ENCODE measurements around the gene DCTD. TPM values are rescaled to one million over a fixed set of nuclear protein-coding genes. Genes with fewer than 3 reads are reported as not detected.
A peak's percentile ranks its signal among the peaks of the same experiment; 100 is the strongest.

DCTD gene
- total RNA-seq (2016; rRNA removed; fragmentation: Illumina TruSeq; extraction: Trizol), result 67.2 and 85.1 TPM in 2 replicates
- 93.2 and 97.9 TPM in 2 replicates for total RNA-seq (2016; cell fraction: cytosol; rRNA removed; fragmentation: Illumina TruSeq; extraction: Trizol; ENCODE audit: low read depth)
- total RNA-seq (2016; cell fraction: insoluble cytoplasmic fraction; rRNA removed; fragmentation: Illumina TruSeq; extraction: Trizol), result 65.6 and 88.0 TPM in 2 replicates
- total RNA-seq (2016; cell fraction: membrane; rRNA removed; fragmentation: Illumina TruSeq; extraction: Trizol), result 145 and 146 TPM in 2 replicates
- 60.7 and 77.4 TPM in 2 replicates for total RNA-seq (2016; cell fraction: nucleus; rRNA removed; fragmentation: Illumina TruSeq; extraction: Trizol)
- polyA plus RNA-seq (2011; rRNA removed), result 94.2 and 95.3 TPM in 2 replicates
- 90.5 and 102 TPM in 2 replicates for polyA plus RNA-seq (2011; cell fraction: cytosol; rRNA removed)
- 153 and 172 TPM in 2 replicates for polyA plus RNA-seq (2011; cell fraction: nucleus; rRNA removed)
- 117 and 124 TPM in 2 replicates for polyA plus RNA-seq (2012)
- polyA plus RNA-seq (2016; cell fraction: cytosol; fragmentation: Illumina TruSeq; extraction: Trizol; ENCODE audit: low read depth), result 108 and 123 TPM in 2 replicates
- 93.0 and 99.9 TPM in 2 replicates for polyA plus RNA-seq (2016; cell fraction: insoluble cytoplasmic fraction; fragmentation: Illumina TruSeq; extraction: Trizol; ENCODE audit: low read depth)
- 161 and 166 TPM in 2 replicates for polyA plus RNA-seq (2016; cell fraction: membrane; fragmentation: Illumina TruSeq; extraction: Trizol; ENCODE audit: low read depth)
- polyA plus RNA-seq (2016; cell fraction: nucleus; fragmentation: Illumina TruSeq; extraction: Trizol; ENCODE audit: insufficient read depth, low read depth), result 128 and 143 TPM in 2 replicates
- polyA minus RNA-seq (2011; rRNA and poly(A)+ RNA removed; ENCODE audit: low replicate concordance), result 48.3 and 75.7 TPM in 2 replicates
- polyA minus RNA-seq (2011; cell fraction: cytosol; rRNA and poly(A)+ RNA removed), result 40.4 and 40.8 TPM in 2 replicates
- polyA minus RNA-seq (2011; cell fraction: nucleus; rRNA and poly(A)+ RNA removed), result 85.5 and 94.6 TPM in 2 replicates
- percentile 89 among the genes with signal in this experiment for Bru-seq, nascent RNA
- BruChase-seq, experiment 1, labeled RNA remaining after a 6-hour chase, result percentile 88 among the genes with signal in this experiment
- percentile 85 among the genes with signal in this experiment for BruChase-seq, experiment 2, labeled RNA remaining after a 2-hour chase
- long read RNA-seq, experiment 1, transcript DCTD-202 (6 exons, 1,972 nt), result minor isoform, 27 of 116 reads
- long read RNA-seq, experiment 1, transcript DCTD-213 (7 exons, 794 nt), result minor isoform, 5 of 116 reads
- long read RNA-seq, experiment 1, transcript DCTD-201 (6 exons, 1,931 nt), result major isoform, 53 of 116 reads
- long read RNA-seq, experiment 1, partial matches to known transcripts, result 15 of 116 reads
- long read RNA-seq, experiment 1, other reads (novel, unspliced or antisense), result 15 of 116 reads
- long read RNA-seq, experiment 2, transcript DCTD-202 (6 exons, 1,972 nt), result minor isoform, 21 of 141 reads
- long read RNA-seq, experiment 2, transcript DCTD-201 (6 exons, 1,931 nt), result major isoform, 67 of 141 reads
- long read RNA-seq, experiment 2, partial matches to known transcripts, result 18 of 141 reads
- long read RNA-seq, experiment 2, other reads (novel, unspliced or antisense), result 32 of 141 reads

DNA sequence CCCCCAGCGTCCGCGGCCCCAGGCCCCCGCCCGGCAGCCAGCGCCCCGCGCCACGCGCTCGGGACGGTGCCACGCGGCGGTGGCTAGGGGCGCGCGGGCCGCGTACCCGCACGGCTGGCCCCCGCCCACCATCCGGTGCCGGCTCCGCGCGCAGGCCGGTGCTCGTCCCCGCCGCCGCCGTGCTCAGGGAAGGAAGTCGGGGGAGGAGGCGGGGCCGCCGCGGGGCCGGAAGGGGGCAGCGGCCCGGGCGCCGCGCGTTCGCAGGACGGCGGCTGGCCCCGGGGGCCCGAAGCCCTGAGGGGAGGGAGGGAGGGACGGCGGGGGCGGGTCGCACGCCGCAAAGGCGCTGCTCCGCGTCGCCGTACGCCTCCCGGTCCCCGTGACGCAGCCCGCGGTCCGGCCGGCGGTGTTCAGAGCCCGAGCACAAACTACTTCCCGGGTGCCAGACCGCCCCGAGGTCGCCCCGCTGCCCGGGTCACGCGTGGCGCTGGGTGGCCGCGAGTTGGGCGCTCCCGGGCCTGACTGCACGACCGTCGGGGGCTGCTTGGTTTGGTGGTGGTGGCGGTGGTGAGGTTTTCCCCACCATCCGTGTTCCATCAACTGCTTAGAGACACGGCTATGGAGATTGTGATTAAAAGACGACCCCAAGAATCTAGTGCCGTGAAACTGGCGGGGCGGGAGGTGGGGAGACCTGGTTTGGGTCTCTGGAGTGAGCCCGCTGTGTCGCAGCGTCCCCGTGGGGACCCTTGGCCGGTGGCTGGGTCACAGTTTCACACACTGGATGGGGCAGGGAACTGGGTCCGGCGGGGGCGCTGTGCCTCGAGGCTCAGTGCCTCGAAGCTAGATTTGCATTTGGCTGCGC is at the start of gene DCTD:
TSS of gene DCTD (minus strand) at position 205 of the 862 bp plus-strand sequence. CDS start 1,818 bp downstream, outside the sequence.
- CTCF ChIA-PET (ENCODE audit: low intra/inter-chr PET ratio, low total read pairs), result interaction anchor here (1.1 kb wide), 1 partner anchor 8 kb away, joined by 3 read pairs; no protein-coding TSS in a partner anchor
- H2AFZ ChIP-seq (ENCODE audit: low read length), result no peak within 1 kb of the TSS
- intact Hi-C loops (cut with micrococcal nuclease; ENCODE audit: unreplicated experiment), result loop anchor here (1.0 kb wide), 1 partner anchor 19 kb away; no protein-coding TSS in a partner anchor
- peak within 1 kb of the TSS; percentile 98 for H3K9ac ChIP-seq (ENCODE audit: insufficient read depth, low read depth, low read length)
- H3K9me3 ChIP-seq (ENCODE audit: low read length), result no peaks in the 10 kb centered on the region
- peaks cover 74% of the 10 kb centered on the region for H3K4me1 ChIP-seq (ENCODE audit: insufficient read depth, low read length)
- ATAC-seq (peak; percentile 84), FAIRE-seq (peak; percentile 72), DNase-seq (ENCODE audit: low spot score) (peak; percentile 65)
- peak within 1 kb of the TSS; percentile 94 for H3K27ac ChIP-seq (ENCODE audit: extremely low read length, insufficient read depth, low read length)
- POLR2A ChIA-PET, result interaction anchor here (0.7 to 1.6 kb wide), 10 partner anchors 8 to 526 kb away, joined by 3 to 34 read pairs (median 5); no protein-coding TSS in a partner anchor
- H3K79me2 ChIP-seq (ENCODE audit: insufficient read depth, low read length), result peaks cover 31% of the 10 kb centered on the region
- H3K4me2 ChIP-seq (ENCODE audit: low read depth, low read length), result peak within 1 kb of the TSS; percentile 96
- no peaks in the 10 kb centered on the region for H4K20me1 ChIP-seq (ENCODE audit: insufficient read depth, low read length)
- peak within 1 kb of the TSS; percentile 76 to 87 (median 77) for H3K4me3 ChIP-seq (replicated peaks in 1 of 3; ENCODE audit: insufficient read depth in 1 of 3, low read depth in 2 of 3, low read length in 3 of 3)
- no peaks in the 10 kb centered on the region for H3K27me3 ChIP-seq (ENCODE audit: control insufficient read depth in 1 of 2, insufficient read depth in 2 of 2, low read length in 2 of 2)
- 0% methylated on average over 16 of the region's 106 CpGs for WGBS (ENCODE audit: low lambda C conversion rate)
- H3K36me3 ChIP-seq (replicated peaks in 1 of 2; ENCODE audit: control insufficient read depth in 1 of 2, insufficient read depth in 2 of 2, low read length in 2 of 2), result peaks cover 5 to 24% of the 10 kb centered on the region in 2 experiments
- BruUV-seq (replicated peaks), result TSS peak; percentile 92
- in situ Hi-C loops (cut with HindIII; ENCODE audit: extremely low pct_ligation_motif_present, low pct_unique_long_range_greater_than_20kb), result no loop called here
- peak; percentile 78 for TF ChIP-seq AGO2 (optimal IDR thresholded peaks at IDR 0.05; ENCODE audit: low read depth, low read length)
- TF ChIP-seq, protein P1, sequence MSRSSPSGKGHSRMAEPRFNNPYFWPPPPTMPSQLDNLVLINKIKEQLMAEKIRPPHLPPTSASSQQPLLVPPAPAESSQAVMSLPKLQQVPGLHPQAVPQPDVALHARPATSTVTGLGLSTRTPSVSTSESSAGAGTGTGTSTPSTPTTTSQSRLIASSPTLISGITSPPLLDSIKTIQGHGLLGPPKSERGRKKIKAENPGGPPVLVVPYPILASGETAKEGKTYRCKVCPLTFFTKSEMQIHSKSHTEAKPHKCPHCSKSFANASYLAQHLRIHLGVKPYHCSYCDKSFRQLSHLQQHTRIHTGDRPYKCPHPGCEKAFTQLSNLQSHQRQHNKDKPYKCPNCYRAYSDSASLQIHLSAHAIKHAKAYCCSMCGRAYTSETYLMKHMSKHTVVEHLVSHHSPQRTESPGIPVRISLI (CRISPR knock-in tag; IDR thresholded peaks at IDR 0.05; ENCODE audit: borderline replicate concordance), result no peak
- TF ChIP-seq ZNF232 (CRISPR knock-in tag; IDR thresholded peaks at IDR 0.05; ENCODE audit: borderline replicate concordance), result peak; percentile 39; the same call in 1 of the 2 replicates
- 0 out of 2 replicates have a peak, but pooled peaks have one; percentile 47 for TF ChIP-seq ZNF121 (CRISPR knock-in tag; IDR thresholded peaks at IDR 0.05)
- TF ChIP-seq ZFP36 (IDR thresholded peaks at IDR 0.05; ENCODE audit: borderline replicate concordance, low read depth, low read length, partially characterized antibody), result no peak
- TF ChIP-seq, protein P2, sequence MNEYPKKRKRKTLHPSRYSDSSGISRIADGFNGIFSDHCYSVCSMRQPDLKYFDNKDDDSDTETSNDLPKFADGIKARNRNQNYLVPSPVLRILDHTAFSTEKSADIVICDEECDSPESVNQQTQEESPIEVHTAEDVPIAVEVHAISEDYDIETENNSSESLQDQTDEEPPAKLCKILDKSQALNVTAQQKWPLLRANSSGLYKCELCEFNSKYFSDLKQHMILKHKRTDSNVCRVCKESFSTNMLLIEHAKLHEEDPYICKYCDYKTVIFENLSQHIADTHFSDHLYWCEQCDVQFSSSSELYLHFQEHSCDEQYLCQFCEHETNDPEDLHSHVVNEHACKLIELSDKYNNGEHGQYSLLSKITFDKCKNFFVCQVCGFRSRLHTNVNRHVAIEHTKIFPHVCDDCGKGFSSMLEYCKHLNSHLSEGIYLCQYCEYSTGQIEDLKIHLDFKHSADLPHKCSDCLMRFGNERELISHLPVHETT (CRISPR knock-in tag; conservative IDR thresholded peaks at IDR 0.05), result peak; percentile 40
- TF ChIP-seq ZMYM4 (CRISPR knock-in tag; IDR thresholded peaks at IDR 0.05), result peak; percentile 22; the same call in 1 of the 2 replicates
- TF ChIP-seq ZNF766 (CRISPR knock-in tag; IDR thresholded peaks at IDR 0.05; ENCODE audit: borderline replicate concordance), result no peak
- TF ChIP-seq, protein P3, sequence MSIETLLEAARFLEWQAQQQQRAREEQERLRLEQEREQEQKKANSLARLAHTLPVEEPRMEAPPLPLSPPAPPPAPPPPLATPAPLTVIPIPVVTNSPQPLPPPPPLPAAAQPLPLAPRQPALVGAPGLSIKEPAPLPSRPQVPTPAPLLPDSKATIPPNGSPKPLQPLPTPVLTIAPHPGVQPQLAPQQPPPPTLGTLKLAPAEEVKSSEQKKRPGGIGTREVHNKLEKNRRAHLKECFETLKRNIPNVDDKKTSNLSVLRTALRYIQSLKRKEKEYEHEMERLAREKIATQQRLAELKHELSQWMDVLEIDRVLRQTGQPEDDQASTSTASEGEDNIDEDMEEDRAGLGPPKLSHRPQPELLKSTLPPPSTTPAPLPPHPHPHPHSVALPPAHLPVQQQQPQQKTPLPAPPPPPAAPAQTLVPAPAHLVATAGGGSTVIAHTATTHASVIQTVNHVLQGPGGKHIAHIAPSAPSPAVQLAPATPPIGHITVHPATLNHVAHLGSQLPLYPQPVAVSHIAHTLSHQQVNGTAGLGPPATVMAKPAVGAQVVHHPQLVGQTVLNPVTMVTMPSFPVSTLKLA (IDR thresholded peaks at IDR 0.05), result no peak
- TF ChIP-seq BRCA1 (CRISPR knock-in tag; IDR thresholded peaks at IDR 0.05), result no peak; the same call in 1 of the 2 replicates

Measured in HepG2 (cell line).